Measurements from ENCODE around the gene SYNE2.

DNA sequence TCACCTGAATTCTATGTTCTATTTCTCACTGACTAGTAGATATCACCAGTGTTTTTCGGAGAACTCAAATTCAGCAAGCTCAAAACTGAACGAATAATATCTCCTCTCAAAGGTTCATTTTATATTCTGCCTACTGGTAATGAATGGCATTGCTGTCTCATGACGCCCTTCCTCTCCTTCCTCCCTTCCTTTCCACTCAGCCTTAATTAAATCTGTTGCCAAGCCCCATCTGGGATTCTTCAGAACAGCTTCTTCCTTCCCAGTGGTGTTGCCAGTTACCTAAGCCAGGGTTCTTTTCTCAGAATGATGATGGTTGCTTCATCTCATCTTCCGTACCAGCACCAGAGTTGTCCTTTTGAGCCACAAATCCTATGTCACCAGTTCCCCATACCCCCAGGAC is 143.2 kb downstream of the SYNE2 start:
- TF ChIP-seq POLR2AphosphoS5 (IDR thresholded peaks at IDR 0.05; ENCODE audit: borderline replicate concordance, low read depth, low read length), result no peak
- no peak for TF ChIP-seq EZH2 (IDR thresholded peaks at IDR 0.05)
